Neural progenitor cell (in vitro differentiated cells): ENCODE data around the gene EPHA4. TPM values are rescaled to one million over a fixed set of nuclear protein-coding genes. Genes with fewer than 3 reads are reported as not detected.

Experiments
- DNase-seq: peaks from one replicate; pipeline ENCODE4 v3.0.0-alpha.2; 2016; ENCODE audit warnings: low spot score
- H2AFZ ChIP-seq: fragments of 200-600 bp; sonication (generic); replicated peaks from 2 replicates; pipeline ENCODE4 v1.6.1; 2016; ENCODE audit warnings: antibody characterized with exemption
- H3F3A ChIP-seq: fragments of 200-600 bp; sonication (generic); 2 replicates; pipeline ENCODE4 v1.6.1; 2016; ENCODE audit warnings: antibody characterized with exemption, low read depth
- H3K27ac ChIP-seq: fragments of 200-600 bp; sonication (generic); 2 replicates; pipeline ENCODE4 v1.5.1; 2016; ENCODE audit warnings: mild to moderate bottlenecking
- H3K27me3 ChIP-seq: fragments of 200-600 bp; sonication (generic); 2 replicates; pipeline ENCODE4 v1.6.1; 2016; ENCODE audit warnings: mild to moderate bottlenecking, moderate library complexity
- H3K36me3 ChIP-seq: fragments of 200-600 bp; sonication (generic); 2 replicates; pipeline ENCODE4 v1.5.1; 2016
- H3K4me1 ChIP-seq: fragments of 200-600 bp; sonication (generic); 2 replicates; pipeline ENCODE4 v1.6.1; 2016; ENCODE audit warnings: mixed run types
- H3K4me2 ChIP-seq: fragments of 200-600 bp; sonication (generic); 2 replicates; pipeline ENCODE4 v1.6.1; 2016
- H3K4me3 ChIP-seq: fragments of 200-600 bp; sonication (generic); 2 replicates; pipeline ENCODE4 v1.5.1; 2016
- H3K79me2 ChIP-seq: fragments of 200-600 bp; sonication (generic); 2 replicates; pipeline ENCODE4 v1.6.1; 2016; ENCODE audit warnings: low read depth
- H3K9ac ChIP-seq: fragments of 200-600 bp; sonication (generic); 2 replicates; pipeline ENCODE4 v1.6.1; 2016
- H3K9me3 ChIP-seq: fragments of 200-600 bp; sonication (generic); 2 replicates; pipeline ENCODE4 v1.5.1; 2016; ENCODE audit warnings: low read depth
- H4K20me1 ChIP-seq: fragments of 200-600 bp; sonication (generic); 2 replicates; pipeline ENCODE4 v1.6.1; 2016; ENCODE audit warnings: low read depth
- H3K27ac Mint-ChIP-seq: 3 replicates; pipeline ENCODE4 v1.8.0; 2021; ENCODE audit warnings: mixed read lengths
- H3K27me3 Mint-ChIP-seq: 2 replicates; pipeline ENCODE4 v1.8.0; 2022; ENCODE audit warnings: low read depth, mild to moderate bottlenecking, inconsistent platforms, moderate library complexity, mixed read lengths; ENCODE audit not compliant: insufficient read depth
- H3K36me3 Mint-ChIP-seq: 3 replicates; pipeline ENCODE4 v1.8.0; 2021; ENCODE audit warnings: mixed read lengths
- H3K4me1 Mint-ChIP-seq: 3 replicates; pipeline ENCODE4 v1.8.0; 2021; ENCODE audit warnings: mixed read lengths
- H3K4me3 Mint-ChIP-seq: 3 replicates; pipeline ENCODE4 v1.8.0; 2021; ENCODE audit warnings: mild to moderate bottlenecking, moderate library complexity, mixed read lengths
- H3K9me3 Mint-ChIP-seq: 3 replicates; pipeline ENCODE4 v1.8.0; 2020; ENCODE audit warnings: mixed read lengths
- CTCF ChIP-seq: fragments of 200-600 bp; sonication (generic); IDR thresholded peaks from 2 replicates; pipeline ENCODE4 v1.5.1; 2017; ENCODE audit warnings: antibody characterized with exemption, mild to moderate bottlenecking
- EZH2 ChIP-seq: fragments of 200-600 bp; sonication (generic); IDR thresholded peaks from 2 replicates; pipeline ENCODE4 v1.6.1; 2017; ENCODE audit warnings: antibody characterized with exemption, mild to moderate bottlenecking, moderate library complexity
- EZH2phosphoT487 ChIP-seq: fragments of 200-600 bp; sonication (generic); IDR thresholded peaks from 2 replicates; pipeline ENCODE4 v1.6.1; 2017; ENCODE audit warnings: antibody characterized with exemption
- total RNA-seq: library from RNA; depleted of rRNA; stranded (reverse); fragments of >200 nt; gene quantifications from 2 replicates; pipeline ENCODE4 v1.2.3, GENCODE V29; 2015; ENCODE audit warnings: low replicate concordance

EPHA4 gene
- total RNA-seq, 1 donor from 2014 or later = 323 TPM

- no peak overlapping the region for H3K27ac ChIP-seq
- H4K20me1 ChIP-seq = no peaks in the 10 kb centered on the region
- no peak overlapping the region for H3K4me3 ChIP-seq
- Mint-ChIP-seq H3K4me3 (no peak overlapping the region), H3K27ac (no peak overlapping the region), H3K36me3 (no peaks in the 10 kb centered on the region), H3K4me1 (peaks cover 8% of the 10 kb centered on the region), H3K9me3 (no peaks in the 10 kb centered on the region), H3K27me3 (peaks cover 3% of the 10 kb centered on the region)
- H2AFZ ChIP-seq = peak overlapping the region; percentile 77
- no peak overlapping the region for H3K4me2 ChIP-seq
- TF ChIP-seq EZH2phosphoT487 (no peak), EZH2 (no peak), CTCF (no peak)
- H3K27me3 ChIP-seq = no peaks in the 10 kb centered on the region
- DNase-seq = peak; percentile 49
- H3K9ac ChIP-seq = no peak overlapping the region
- H3K79me2 ChIP-seq = no peaks in the 10 kb centered on the region
- peaks cover 12% of the 10 kb centered on the region for H3K4me1 ChIP-seq
- peaks cover 18% of the 10 kb centered on the region for H3F3A ChIP-seq
- H3K36me3 ChIP-seq = no peaks in the 10 kb centered on the region
- no peaks in the 10 kb centered on the region for H3K9me3 ChIP-seq
Observed at GRCh38 chr2:221380062-221380461, 192.0 kb downstream of the EPHA4 start.

GRCh38 chr2:221377597-221377996 is 194.5 kb downstream of the EPHA4 start:
- Histone ChIP-seq H3K36me3 (no peaks in the 10 kb centered on the region), H3F3A (peaks cover 27% of the 10 kb centered on the region), H3K4me2 (no peak overlapping the region), H3K4me1 (peaks cover 19% of the 10 kb centered on the region), H3K9ac (no peak overlapping the region), H3K4me3 (no peak overlapping the region), H3K27me3 (no peaks in the 10 kb centered on the region), H3K27ac (no peak overlapping the region), H4K20me1 (no peaks in the 10 kb centered on the region), H3K79me2 (no peaks in the 10 kb centered on the region), H2AFZ (no peak overlapping the region), H3K9me3 (no peaks in the 10 kb centered on the region)
- Mint-ChIP-seq H3K4me1 (peaks cover 15% of the 10 kb centered on the region), H3K4me3 (no peak overlapping the region), H3K9me3 (no peaks in the 10 kb centered on the region), H3K27ac (no peak overlapping the region), H3K36me3 (no peaks in the 10 kb centered on the region), H3K27me3 (peaks cover 3% of the 10 kb centered on the region)
- no peak for DNase-seq
- TF ChIP-seq EZH2 (no peak), EZH2phosphoT487 (no peak), CTCF (no peak)

DNA sequence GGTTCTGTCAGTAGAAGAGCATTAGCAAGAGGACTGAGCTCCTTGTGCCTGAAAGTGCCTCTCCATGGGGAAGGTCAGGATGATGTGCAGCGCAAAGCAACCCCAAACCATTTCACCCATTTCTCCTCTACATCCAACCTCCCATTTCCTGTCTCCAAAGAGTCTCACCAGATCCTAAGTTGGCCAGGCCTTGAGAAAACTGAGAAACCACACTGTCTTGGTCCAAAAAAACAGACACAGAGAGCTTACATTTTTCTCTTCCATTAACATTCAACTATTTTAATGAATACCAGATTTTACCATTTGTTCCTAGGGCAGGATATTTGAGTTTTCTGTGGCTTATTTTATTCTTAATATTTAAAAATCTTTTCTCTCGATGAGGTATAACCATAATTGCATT is 195.0 kb downstream of the EPHA4 start:
- Histone ChIP-seq H3K9me3 (no peaks in the 10 kb centered on the region), H3K79me2 (no peaks in the 10 kb centered on the region), H3F3A (peaks cover 27% of the 10 kb centered on the region), H2AFZ (no peak overlapping the region), H3K4me1 (peaks cover 24% of the 10 kb centered on the region), H4K20me1 (no peaks in the 10 kb centered on the region), H3K36me3 (no peaks in the 10 kb centered on the region), H3K9ac (no peak overlapping the region), H3K4me2 (no peak overlapping the region), H3K27ac (no peak overlapping the region), H3K27me3 (no peaks in the 10 kb centered on the region), H3K4me3 (no peak overlapping the region)
- no peak overlapping the region for H3K4me3 Mint-ChIP-seq
- H3K9me3 Mint-ChIP-seq = no peaks in the 10 kb centered on the region
- H3K27ac Mint-ChIP-seq = no peak overlapping the region
- H3K4me1 Mint-ChIP-seq = peaks cover 20% of the 10 kb centered on the region
- peaks cover 3% of the 10 kb centered on the region for H3K27me3 Mint-ChIP-seq
- no peak for DNase-seq
- H3K36me3 Mint-ChIP-seq = no peaks in the 10 kb centered on the region
- TF ChIP-seq EZH2phosphoT487 = no peak
- TF ChIP-seq CTCF = no peak
- TF ChIP-seq EZH2 = no peak
